Adipose tissue (tissue), 3 donors: ENCODE data around the gene ALKBH3. TPM values are rescaled to one million over a fixed set of nuclear protein-coding genes. Genes with fewer than 3 reads are reported as not detected.

Experiments
- polyA plus RNA-seq, 3 donors: library from polyadenylated mRNA; stranded (reverse); fragments of 200-250 nt; gene quantifications; one replicate each; pipeline ENCODE4 v1.2.3, GENCODE V29; 2013
- donor health status: healthy with polysubstance abuse.
- donor health status: Bipolar disorder and iron deficiency.
- donor health status: healthy.

ALKBH3 gene
- polyA plus RNA-seq, 3 donors, result 21.0 to 24.5 (median 21.3) TPM

Other genes with a start within 250 kb of the ALKBH3 start
- 10 to 100 TPM; 20.4 to 62.4 (median 39.4) TPM for gene HSD17B12, start 200.1 kb upstream of the ALKBH3 start, polyA plus RNA-seq
- gene C11orf96, start 61.8 kb downstream of the ALKBH3 start, polyA plus RNA-seq, result 100 to 1,000 TPM in 2 of 3 donors, 10 to 100 TPM in 1; 20.5 to 698 (median 224) TPM
- gene ACCSL, start 167.2 kb downstream of the ALKBH3 start, polyA plus RNA-seq, result not detected
- 10 to 100 TPM in 2 of 3 donors, 1 to 10 TPM in 1; 9.1 to 32.3 (median 13.6) TPM for gene ACCS, start 185.4 kb downstream of the ALKBH3 start, polyA plus RNA-seq
- 10 to 100 TPM; 18.6 to 33.6 (median 20.7) TPM for gene EXT2, start 214.8 kb downstream of the ALKBH3 start, polyA plus RNA-seq